Measurements from ENCODE around the gene ACTR2. TPM values are rescaled to one million over a fixed set of nuclear protein-coding genes. Genes with fewer than 3 reads are reported as not detected.

Gene ACTR2
- total RNA-seq, 4 donors from 2014 or later = 62.9 to 128 (median 89.5) TPM

GRCh38 chr2:65292106-65292400 lies 64.4 kb downstream of the ACTR2 start:
- Histone ChIP-seq H3K27me3 (no peaks in the 10 kb centered on the region), H3K9me3 (no peaks in the 10 kb centered on the region), H3K27ac (no peak overlapping the region), H3K36me3 (no peaks in the 10 kb centered on the region), H3K4me3 (no peak overlapping the region), H3K4me1 (peaks cover 0 to 8% (median 0%) of the 10 kb centered on the region in 4 donors)
- peak in 1 of 3 donors; percentile 73 for DNase-seq
- TF ChIP-seq POLR2A (IDR thresholded peaks at IDR 0.05) (no peak), CTCF (IDR thresholded peaks at IDR 0.05) (no peak)

GRCh38 chr2:65292461-65293011 lies 64.9 kb downstream of the ACTR2 start:
- DNase-seq = no peak
- TF ChIP-seq POLR2A (IDR thresholded peaks at IDR 0.05) = no peak
- TF ChIP-seq CTCF (IDR thresholded peaks at IDR 0.05) = no peak
- H3K4me3 ChIP-seq = no peak overlapping the region

GRCh38 chr2:65293376-65293775 lies 65.7 kb downstream of the ACTR2 start:
- H3K27ac ChIP-seq = no peak overlapping the region
- DNase-seq = no peak
- H3K4me3 ChIP-seq = no peak overlapping the region
- peaks cover 0 to 8% (median 0%) of the 10 kb centered on the region in 4 donors for H3K4me1 ChIP-seq
- H3K27me3 ChIP-seq = no peaks in the 10 kb centered on the region
- H3K36me3 ChIP-seq = no peaks in the 10 kb centered on the region
- TF ChIP-seq CTCF (IDR thresholded peaks at IDR 0.05) = no peak
- TF ChIP-seq POLR2A (IDR thresholded peaks at IDR 0.05) = no peak
- H3K9me3 ChIP-seq = no peaks in the 10 kb centered on the region

More at GRCh38 chr2:65292461-65293011, 64.9 kb downstream of the ACTR2 start:
- H3K4me1 ChIP-seq = peaks cover 0 to 8% (median 0%) of the 10 kb centered on the region in 4 donors
- no peak overlapping the region for H3K27ac ChIP-seq
- H3K27me3 ChIP-seq = no peaks in the 10 kb centered on the region
- no peaks in the 10 kb centered on the region for H3K36me3 ChIP-seq
- no peaks in the 10 kb centered on the region for H3K9me3 ChIP-seq

- TF ChIP-seq CTCF (IDR thresholded peaks at IDR 0.05) (no peak), POLR2A (IDR thresholded peaks at IDR 0.05) (no peak)
- Histone ChIP-seq H3K36me3 (no peaks in the 10 kb centered on the region), H3K27ac (no peak overlapping the region), H3K4me3 (no peak overlapping the region), H3K27me3 (no peaks in the 10 kb centered on the region), H3K4me1 (peaks cover 0 to 8% (median 0%) of the 10 kb centered on the region in 4 donors), H3K9me3 (no peaks in the 10 kb centered on the region)
- DNase-seq = no peak
These were observed 66.5 kb downstream of the ACTR2 start for GRCh38 chr2:65294136-65294535.

GRCh38 chr2:65294701-65295100 lies 67.1 kb downstream of the ACTR2 start:
- no peak for DNase-seq
- H3K27me3 ChIP-seq = no peaks in the 10 kb centered on the region
- TF ChIP-seq CTCF (IDR thresholded peaks at IDR 0.05) (no peak), POLR2A (IDR thresholded peaks at IDR 0.05) (no peak)

GRCh38 chr2:65296971-65297370 lies 69.3 kb downstream of the ACTR2 start:
- DNase-seq = no peak
- Histone ChIP-seq H3K9me3 (no peaks in the 10 kb centered on the region), H3K27ac (no peak overlapping the region), H3K36me3 (no peaks in the 10 kb centered on the region), H3K4me3 (no peak overlapping the region), H3K4me1 (peaks cover 0 to 18% (median 8%) of the 10 kb centered on the region in 4 donors), H3K27me3 (no peaks in the 10 kb centered on the region)
- no peak for TF ChIP-seq CTCF (IDR thresholded peaks at IDR 0.05)
- TF ChIP-seq POLR2A (IDR thresholded peaks at IDR 0.05) = no peak

More at GRCh38 chr2:65294701-65295100, 67.1 kb downstream of the ACTR2 start:
- Histone ChIP-seq H3K4me1 (peaks cover 0 to 8% (median 0%) of the 10 kb centered on the region in 4 donors), H3K36me3 (no peaks in the 10 kb centered on the region), H3K4me3 (no peak overlapping the region), H3K9me3 (no peaks in the 10 kb centered on the region), H3K27ac (no peak overlapping the region)

Data from Peyer's patch (tissue), 4 donors.